22Rv1 (cell line): ENCODE results near the gene SERPIND1.
"Not testable (repeated sequence)": the region's sequence is repeated elsewhere in the genome, so short reads cannot be mapped to it uniquely, and the experiment has no call there.

Experiments
- ZFX ChIP-seq: fragments of 450-650 bp; IDR thresholded peaks from 2 replicates; pipeline ENCODE4 v1.6.1; 2017; ENCODE audit warnings: antibody characterized with exemption, borderline replicate concordance
- TF ChIP-seq, protein P1 (sequence below): fragments of 450-650 bp; IDR thresholded peaks from 2 replicates; pipeline ENCODE4 v1.5.1; 2017; ENCODE audit warnings: mild to moderate bottlenecking

GRCh38 chr22:20736891-20737290 is 37.0 kb upstream of the SERPIND1 start:
- TF ChIP-seq, protein P1, sequence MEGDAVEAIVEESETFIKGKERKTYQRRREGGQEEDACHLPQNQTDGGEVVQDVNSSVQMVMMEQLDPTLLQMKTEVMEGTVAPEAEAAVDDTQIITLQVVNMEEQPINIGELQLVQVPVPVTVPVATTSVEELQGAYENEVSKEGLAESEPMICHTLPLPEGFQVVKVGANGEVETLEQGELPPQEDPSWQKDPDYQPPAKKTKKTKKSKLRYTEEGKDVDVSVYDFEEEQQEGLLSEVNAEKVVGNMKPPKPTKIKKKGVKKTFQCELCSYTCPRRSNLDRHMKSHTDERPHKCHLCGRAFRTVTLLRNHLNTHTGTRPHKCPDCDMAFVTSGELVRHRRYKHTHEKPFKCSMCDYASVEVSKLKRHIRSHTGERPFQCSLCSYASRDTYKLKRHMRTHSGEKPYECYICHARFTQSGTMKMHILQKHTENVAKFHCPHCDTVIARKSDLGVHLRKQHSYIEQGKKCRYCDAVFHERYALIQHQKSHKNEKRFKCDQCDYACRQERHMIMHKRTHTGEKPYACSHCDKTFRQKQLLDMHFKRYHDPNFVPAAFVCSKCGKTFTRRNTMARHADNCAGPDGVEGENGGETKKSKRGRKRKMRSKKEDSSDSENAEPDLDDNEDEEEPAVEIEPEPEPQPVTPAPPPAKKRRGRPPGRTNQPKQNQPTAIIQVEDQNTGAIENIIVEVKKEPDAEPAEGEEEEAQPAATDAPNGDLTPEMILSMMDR, result not testable (repeated sequence)
- not testable (repeated sequence) for TF ChIP-seq ZFX
